ENCODE data around the gene GFOD2.

GRCh38 chr16:67740391-67740790 lies 21.3 kb upstream of the GFOD2 start:
- no peak for TF ChIP-seq CTCF (IDR thresholded peaks at IDR 0.05 in 4 of 5, conservative IDR thresholded peaks at IDR 0.05 in 1 of 5)
- no peak for TF ChIP-seq POLR2A (IDR thresholded peaks at IDR 0.05)

All from gastrocnemius medialis (tissue), 4 donors.